HG03565 (cell line): ENCODE data around the gene METTL6.
"Not testable (repeated sequence)": the region's sequence is repeated elsewhere in the genome, so short reads cannot be mapped to it uniquely, and the experiment has no call there.

ENCODE experiments used
- ATAC-seq: cut with Tn5 transposase; IDR thresholded peaks from one replicate; pipeline ENCODE4 v1.9.1; 2021; ENCODE audit warnings: mild to moderate bottlenecking, moderate library complexity; ENCODE audit not compliant: unreplicated experiment

Gene METTL6

DNA sequence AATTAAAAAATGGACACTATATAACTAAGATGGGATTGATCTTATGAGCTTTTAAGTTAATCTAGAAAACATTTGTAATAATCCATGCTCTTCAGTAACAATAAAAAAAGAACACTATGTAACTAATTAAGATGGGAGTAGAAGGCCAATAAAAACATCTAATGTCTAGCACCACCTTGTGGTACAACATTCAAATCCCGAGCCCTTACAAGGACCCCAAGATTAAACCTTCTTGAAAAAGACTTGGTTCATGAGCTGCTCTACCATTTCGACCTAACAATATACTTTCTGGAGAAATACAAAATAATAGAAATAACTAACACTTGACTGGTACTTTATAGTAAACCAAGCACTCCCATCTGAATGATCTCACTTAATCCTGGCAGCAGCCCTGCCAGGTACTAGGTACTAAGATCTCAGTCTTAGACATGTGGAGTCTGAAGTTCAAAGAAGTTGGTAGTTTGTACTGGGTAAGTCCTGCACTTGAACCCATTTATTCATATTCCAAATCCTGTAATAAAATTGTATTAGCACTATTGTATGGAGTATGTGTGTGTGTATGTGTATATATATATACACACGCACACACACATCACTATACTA is 21.8 kb downstream of the METTL6 start:
- ATAC-seq, result no peak

- no peak for ATAC-seq
Observed at GRCh38 chr3:15404767-15405166, 22.6 kb downstream of the METTL6 start.

DNA sequence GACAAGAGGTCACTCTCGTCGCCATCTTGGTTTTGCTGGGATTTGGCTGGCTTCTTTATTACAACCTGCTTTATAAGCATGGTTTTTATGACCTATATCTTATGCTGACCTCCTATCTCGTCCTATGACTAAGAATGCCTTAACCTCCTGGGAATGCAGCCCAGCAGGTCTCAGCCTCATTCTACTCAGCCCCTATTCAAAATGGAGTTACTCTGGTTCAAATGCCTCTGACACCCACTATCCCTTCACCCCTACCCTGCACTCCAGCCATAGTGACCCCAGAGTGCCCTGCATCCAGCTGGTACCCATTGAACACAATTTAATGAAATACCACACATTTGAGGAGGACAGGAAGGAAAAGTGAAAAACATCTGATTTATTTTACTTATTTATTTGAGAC is 23.4 kb downstream of the METTL6 start:
- no peak for ATAC-seq

DNA sequence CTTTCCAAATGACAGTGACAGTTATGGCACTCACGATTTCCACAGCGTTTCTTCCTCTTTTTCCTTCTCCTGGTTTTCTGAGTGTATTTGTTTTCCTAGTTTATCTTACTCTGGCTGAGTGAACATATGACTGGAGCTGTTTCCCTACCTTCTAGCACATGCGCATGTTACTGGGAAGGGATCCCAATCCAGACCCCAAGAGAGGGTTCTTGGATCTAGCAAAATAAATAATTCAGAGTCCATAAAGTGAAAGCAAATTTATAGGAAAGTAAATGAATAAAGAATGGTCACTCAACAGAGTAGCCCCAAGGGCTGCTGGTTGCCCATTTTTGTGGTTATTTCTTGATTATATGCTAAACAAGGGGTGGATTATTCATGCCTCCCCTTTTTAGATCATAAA is 23.8 kb downstream of the METTL6 start:
- ATAC-seq, result no peak

GRCh38 chr3:15401936-15402335 is 25.4 kb downstream of the METTL6 start:
- no peak for ATAC-seq

DNA sequence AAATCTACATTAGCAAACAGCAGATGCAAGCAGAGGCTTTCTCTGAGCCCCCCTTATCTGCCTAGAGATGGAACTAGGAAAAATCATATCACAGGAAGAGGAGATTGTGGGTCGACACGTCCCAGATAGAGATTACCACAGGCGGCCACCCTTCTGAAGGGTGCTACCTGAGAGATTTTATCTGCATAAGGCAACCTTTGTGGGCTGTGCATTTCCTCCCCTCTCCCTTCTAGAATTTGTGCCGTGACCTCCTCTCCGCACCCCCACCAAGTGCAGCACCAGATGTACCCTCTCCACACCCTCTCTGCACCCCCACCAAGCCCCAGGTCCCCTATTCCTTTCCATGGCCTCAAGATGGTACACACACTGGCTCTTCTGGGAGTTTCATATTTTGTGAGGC is 27.4 kb downstream of the METTL6 start:
- ATAC-seq, result no peak

- ATAC-seq, result not testable (repeated sequence)
Observed at GRCh38 chr3:15398731-15399133, 28.6 kb downstream of the METTL6 start.

- not testable (repeated sequence) for ATAC-seq
Observed at GRCh38 chr3:15393252-15393651, 34.1 kb downstream of the METTL6 start.

DNA sequence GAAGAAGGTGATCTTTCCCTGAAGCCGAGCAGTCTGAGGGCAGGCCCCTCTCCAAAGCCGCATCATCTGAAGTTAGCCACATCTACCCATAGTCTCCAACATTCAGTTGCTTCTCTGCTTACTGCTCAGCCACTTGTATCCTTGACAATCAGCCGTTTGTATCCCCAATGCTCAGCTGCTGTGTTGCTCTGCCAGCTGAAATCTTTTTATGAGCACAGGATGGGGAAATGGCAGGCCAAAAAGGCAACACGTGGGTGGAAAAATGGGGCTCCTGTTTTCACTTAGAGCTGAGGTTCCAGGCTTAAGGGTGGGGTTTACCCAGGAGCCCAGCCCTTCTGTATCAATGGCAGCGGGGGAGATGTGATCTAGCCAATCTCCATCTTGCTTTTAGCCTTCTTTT is 36.3 kb downstream of the METTL6 start:
- ATAC-seq, result no peak

DNA sequence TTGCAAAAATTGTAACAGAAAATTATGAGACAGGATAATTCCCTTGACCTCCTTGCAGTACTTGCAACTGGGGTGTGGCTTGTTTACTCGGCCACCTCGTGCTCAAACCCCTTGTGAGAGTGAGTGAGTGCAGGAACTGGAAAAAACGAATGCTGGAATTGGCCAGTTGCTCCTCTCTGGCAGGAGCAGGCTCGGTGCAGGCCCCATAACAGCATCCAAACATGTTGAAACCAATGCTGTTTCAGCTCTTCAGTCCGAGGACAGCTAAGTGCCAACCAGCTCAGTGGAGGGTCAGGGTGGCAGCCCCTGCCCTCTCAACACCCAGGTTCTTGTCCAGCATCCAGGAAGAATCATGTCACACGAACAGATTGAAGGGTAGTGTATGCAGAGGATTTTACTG is 36.9 kb downstream of the METTL6 start:
- ATAC-seq, result no peak

- not testable (repeated sequence) for ATAC-seq
Observed at GRCh38 chr3:15388335-15388734, 39.0 kb downstream of the METTL6 start.

DNA sequence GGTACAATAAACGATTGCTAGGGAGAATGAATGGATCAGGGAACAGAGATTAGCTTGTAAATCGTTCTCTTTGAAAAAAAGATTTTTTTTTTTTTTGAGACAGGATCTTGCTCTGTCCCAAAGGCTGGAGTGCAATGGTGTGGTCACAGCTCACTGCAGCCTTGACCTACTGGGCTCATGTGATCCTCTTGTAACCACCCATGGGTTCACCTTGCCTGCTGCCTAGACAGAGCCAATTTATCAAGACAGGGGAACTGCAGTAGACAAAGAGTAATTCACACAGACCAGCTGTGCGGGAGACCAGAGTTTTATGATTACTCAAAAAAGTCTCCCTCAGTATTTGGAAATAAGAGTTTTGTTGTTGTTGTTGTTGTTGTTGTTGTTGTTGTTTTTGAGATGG is 39.6 kb downstream of the METTL6 start:
- ATAC-seq, result no peak

DNA sequence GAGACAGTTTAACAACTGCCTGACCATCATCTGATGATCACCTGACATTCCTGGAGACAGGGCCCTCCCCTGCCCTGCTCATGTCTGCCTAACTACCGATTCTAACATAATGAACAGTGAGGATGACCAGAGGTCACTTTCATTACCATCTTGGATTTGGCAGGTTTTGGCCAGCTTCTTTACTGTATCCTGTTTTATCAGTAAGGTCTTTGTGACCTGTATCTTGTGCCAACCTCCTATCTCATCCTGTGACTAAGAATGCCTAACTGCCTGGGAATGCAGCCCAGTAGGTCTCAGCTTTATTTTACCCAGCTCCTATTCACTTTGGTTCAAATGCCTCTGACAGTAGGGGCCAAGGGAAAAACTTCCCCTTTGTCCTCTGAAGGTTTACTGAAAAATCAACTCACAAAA is 40.2 kb downstream of the METTL6 start:
- ATAC-seq, result no peak

DNA sequence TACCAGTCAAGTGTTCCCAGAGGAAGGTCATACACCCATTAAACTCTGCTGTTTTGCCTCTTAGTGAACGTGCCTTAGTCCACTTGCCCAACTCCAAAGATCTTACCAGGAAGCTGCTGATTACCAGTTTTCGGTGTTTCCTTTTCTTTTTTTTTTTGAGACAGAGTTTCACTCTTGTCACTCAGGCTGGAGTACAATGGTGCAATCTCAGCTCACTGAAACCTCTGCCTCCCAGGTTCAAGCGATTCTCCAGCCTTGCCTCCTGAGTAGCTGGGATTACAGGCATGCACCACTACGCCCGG is 40.7 kb downstream of the METTL6 start:
- not testable (repeated sequence) for ATAC-seq

- no peak for ATAC-seq
Observed at GRCh38 chr3:15385901-15386653, 41.3 kb downstream of the METTL6 start.

DNA sequence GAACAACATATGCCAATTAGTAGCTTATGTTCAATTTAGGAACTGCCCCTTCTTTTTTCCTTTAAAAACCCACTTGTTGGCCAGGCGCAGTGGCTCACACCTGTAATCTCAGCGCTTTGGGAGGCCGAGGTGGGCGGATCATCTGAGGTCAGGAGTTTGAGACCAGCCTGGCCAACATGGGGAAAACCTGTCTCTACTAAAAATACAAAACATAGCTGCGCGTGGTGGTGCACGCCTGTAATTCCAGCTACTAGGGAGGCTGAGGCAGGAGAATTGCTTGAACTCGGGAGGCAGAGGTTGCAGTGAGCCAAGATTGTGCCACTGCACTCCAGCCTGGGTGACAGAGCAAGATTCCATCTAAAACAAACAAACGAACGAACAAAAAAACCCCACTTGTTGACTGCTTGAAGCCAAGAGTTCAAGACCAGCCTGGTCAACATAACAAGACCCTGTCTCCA is 42.1 kb downstream of the METTL6 start:
- not testable (repeated sequence) for ATAC-seq

DNA sequence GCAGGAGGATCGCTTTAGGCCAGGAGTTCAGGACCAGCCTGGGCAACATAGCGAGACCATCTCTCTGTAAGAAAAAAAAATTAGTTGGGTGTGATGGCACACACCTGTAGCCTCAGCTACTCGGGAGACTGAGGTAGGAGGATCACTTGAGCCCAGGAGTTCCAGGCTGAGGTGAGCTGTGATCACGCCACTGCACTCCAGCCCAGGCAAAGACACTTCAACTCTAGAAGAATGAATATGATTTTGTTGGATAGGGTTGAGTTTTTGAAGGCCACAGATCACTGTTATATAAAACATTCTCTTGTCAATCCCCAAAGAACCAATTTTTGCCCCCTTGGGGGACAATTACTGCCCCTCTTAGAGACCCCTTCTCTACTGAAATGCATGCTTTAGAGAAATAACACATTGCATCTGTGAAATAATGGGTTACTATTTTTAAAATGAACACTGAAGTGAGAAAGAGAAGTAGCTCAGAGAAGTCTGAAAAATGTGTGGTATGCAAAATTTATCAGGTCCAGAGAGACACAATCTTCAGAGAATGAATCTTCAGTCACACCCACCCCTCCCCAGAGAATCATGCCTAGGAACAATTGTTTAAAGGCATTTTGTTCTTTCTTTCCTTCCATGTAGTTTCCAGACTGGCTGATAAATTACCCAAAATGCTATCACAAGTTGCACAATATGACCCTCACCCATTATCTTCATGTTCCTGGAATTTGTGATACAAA is 42.7 kb downstream of the METTL6 start:
- peak; percentile 79 for ATAC-seq

DNA sequence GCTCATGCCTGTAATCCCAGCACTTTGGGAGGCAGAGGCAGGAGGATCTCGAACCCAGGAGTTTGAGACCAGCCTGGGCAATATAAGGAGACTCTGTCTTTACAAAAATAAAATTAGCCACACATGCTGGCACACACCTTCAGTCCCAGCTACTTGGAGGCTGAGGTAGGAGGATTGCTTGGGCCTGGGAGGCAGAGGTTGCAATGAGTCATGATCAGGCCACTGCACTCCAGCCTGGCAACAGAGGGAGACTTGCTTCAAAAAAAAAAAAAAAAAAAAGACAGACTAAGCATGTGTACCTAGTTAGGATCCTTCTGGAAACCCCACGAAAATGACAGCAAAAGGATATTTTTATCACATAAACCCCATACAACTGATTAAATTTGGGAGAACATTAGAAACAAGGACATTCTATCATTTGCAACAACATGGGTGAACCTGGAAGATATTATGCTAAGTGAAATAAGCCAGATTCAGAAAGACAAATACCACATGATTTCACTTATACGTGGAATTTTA is 44.9 kb downstream of the METTL6 start:
- ATAC-seq, result no peak

GRCh38 chr3:15380980-15381890 is 46.1 kb downstream of the METTL6 start:
- no peak for ATAC-seq

DNA sequence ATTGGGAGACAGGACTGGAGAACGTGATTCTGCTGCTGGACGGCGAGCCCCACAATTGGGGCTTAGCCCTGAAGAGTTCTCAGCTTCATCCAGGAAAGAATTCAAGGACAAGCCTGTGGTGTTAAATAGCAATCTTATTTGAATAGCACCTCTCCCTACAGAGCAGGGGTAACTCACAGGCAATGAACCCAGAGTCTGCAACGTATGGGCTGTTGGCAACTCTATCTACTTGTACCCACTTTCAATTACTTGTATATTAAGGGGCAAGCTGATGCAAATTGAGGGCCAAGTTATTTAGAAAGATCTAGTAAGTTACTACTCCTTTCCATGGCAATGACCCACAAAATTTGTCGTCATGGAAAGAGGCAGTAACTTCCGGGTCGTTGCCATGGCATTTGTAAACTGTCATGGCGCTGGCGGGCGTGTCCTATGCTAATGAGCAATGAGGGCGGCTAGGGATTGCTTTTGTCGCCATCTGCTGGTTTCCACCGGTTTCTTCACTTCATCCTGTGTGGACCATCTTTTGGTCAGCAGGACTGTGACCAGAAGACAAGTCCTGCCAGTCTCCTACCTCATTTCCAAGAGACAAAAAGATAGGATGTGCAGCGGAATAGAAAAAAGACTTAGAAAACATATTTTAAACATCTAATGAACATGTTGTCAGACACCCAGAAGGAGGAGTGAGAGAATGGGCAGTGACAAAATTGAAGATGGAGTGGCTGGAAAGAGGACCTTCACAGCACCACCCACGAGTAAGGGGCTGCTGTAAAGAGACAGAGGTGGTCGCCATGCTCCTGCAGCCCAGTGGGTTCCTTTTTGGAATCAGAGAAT is 49.2 kb downstream of the METTL6 start:
- ATAC-seq, result peak; percentile 86
